Measurements from ENCODE around the gene SLC34A3.
"Not testable (repeated sequence)": the region's sequence is repeated elsewhere in the genome, so short reads cannot be mapped to it uniquely, and the experiment has no call there.

SLC34A3 gene

DNA sequence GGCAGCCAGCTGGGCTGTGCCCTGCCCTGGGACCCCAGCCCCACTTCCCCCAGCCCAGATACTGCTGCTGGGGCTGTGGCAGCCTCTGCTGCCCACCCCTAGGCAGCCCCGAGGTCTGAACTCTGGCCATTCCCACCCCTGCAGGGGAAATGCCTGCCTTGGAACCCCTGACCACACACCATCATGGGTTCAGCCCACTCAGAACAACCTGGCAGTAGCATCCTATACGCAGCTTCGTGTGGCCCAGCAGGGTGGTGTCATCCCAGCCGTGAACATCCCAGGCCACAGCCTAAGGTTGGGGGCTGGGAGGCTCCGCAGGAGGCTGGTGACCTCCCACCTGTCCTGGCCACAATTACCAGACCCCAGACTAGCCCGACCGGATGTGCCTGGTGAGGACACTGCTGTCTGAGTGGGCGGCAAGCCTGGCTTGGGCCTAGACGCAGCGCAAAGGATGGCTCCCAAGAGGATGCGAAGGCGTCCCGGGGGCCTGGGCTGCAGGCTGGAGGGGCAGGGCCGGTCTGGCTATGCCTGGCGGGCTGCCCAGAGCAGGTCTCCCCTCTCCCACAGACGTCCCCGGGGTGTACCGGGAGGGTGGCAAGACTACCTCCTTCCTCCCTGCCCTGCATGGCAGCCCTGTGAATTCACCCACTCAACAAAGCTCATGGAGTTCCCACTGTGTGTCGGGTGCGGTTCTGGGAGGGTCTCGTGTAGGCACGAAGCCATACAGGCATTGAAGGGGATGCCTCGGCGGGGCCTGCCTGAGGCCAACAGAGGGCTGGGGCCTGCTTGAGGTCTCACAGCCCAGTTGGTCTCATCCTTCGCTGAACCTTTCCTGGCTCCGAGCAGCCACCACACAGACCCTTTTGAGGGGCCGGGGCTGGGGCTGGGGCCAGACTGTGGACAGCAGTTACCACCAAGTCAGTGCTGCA is 1.5 kb upstream of the SLC34A3 start:
- DNase-seq (ENCODE audit: low read depth in 1 of 2, low spot score in 1 of 2): no peak

DNA sequence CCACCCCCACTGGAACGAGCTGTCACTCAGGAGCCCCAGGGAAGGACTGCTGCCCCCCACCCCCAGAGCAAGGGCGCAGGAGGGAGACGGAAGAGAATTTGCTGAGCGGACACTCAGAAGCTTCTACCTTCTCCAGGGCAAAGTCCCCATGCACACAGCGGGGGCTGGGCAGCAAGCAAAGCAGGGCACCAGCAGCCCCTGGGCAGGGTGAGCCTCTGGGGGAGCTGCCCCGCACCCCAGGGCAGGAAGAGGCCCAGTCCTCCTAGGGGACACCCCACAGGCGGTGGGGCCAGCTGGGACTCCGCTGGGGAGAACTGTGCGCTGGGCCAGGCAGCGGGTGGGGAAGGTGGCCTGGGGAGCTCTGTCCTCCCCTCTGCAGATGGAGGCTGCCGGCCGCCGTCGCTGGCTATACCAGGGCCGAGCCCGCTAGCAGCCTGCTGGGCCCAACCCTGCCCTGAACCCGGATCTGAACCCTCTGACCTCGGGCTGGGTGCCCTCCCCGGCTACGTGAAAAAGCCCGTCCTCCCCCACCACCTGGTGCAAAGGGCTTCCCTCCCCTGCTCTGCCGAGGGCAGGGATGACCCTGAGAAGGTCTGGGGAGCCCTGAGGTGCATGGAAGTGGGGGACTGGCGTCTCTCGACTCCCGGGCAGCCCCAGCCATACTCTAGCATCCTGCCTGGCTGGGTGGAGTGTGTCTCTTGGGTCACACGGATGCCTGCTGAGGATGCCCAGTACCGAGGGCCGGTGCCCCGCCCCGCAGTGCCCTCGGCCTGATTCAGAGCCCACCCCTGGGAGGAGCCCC is 597 bp upstream of the SLC34A3 start:
- no peak for DNase-seq (ENCODE audit: low read depth in 1 of 2, low spot score in 1 of 2)

DNA sequence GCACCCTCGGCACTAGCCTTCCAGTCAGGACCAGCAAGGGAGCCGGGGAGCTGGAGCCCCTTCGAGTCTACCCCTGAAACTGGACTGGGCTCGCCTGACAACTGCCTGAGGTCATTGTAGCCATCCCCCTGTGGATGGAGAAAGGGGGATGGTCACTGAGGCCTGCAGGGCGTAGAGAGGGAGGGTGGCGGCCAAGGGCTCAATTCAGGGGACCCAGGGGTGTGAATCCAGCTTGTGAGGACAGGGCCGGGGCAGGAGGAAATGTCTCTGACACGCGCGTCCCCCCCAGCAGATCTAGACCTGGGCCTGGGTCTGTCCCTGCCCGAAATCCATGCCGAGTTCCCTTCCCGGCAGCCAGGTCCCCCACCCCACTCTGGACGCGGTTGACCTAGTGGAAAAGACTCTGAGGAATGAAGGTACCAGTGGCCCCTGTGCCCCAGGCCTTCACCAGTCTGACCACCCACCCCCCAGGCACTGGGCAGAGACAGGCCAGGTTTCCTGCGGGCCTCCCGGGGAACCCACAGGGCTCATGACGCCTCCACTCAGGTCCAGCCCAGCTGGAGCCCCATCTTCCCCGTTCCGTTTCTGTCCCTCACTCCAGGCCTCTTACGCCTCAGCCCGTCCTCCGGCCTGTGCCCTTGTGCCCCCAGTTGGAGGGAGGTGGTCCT is 805 bp downstream of the SLC34A3 start:
- DNase-seq (ENCODE audit: low read depth in 1 of 2, low spot score in 1 of 2): no peak

- DNase-seq (ENCODE audit: low read depth in 1 of 2, low spot score in 1 of 2): no peak
Measured at GRCh38 chr9:137232101-137232500, 1.4 kb downstream of the SLC34A3 start.

DNA sequence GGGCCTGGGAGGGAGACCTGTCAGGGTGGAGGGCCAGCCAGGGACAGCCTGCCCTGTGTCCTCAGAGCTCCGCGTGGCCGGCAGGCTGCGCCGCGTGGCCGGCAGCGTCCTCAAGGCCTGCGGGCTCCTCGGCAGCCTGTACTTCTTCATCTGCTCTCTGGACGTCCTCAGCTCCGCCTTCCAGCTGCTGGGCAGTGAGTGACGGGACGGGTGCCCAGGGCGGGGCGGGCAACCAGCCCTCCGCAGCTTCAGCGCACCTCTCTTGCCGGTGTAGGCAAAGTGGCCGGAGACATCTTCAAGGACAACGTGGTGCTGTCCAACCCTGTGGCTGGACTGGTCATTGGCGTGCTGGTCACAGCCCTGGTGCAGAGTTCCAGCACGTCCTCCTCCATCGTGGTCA is 1.8 kb downstream of the SLC34A3 start:
- DNase-seq (ENCODE audit: low read depth in 1 of 2, low spot score in 1 of 2): no peak

GRCh38 chr9:137233143-137233980 is 2.7 kb downstream of the SLC34A3 start:
- no peak for DNase-seq (ENCODE audit: low read depth in 1 of 2, low spot score in 1 of 2)

DNA sequence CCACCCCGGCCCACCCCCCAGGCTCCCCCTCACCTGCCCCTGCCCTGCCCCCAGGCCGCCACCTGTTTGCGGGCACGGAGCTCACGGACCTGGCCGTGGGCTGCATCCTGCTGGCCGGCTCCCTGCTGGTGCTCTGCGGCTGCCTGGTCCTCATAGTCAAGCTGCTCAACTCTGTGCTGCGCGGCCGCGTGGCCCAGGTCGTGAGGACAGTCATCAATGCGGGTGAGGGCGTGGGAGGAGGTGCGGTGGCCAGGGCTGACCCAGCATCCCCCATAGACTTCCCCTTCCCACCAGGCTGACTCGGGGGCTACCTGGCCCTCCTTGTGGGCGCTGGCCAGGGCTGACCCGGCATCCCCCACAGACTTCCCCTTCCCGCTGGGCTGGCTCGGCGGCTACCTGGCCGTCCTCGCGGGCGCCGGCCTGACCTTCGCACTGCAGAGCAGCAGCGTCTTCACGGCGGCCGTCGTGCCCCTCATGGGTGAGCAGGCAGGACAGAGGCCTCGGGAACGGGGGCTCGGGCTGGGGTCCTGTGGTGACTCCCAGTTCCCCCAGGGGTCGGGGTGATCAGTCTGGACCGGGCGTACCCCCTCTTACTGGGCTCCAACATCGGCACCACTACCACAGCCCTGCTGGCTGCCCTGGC is 3.5 kb downstream of the SLC34A3 start:
- no peak for DNase-seq (ENCODE audit: low read depth in 1 of 2, low spot score in 1 of 2)

DNA sequence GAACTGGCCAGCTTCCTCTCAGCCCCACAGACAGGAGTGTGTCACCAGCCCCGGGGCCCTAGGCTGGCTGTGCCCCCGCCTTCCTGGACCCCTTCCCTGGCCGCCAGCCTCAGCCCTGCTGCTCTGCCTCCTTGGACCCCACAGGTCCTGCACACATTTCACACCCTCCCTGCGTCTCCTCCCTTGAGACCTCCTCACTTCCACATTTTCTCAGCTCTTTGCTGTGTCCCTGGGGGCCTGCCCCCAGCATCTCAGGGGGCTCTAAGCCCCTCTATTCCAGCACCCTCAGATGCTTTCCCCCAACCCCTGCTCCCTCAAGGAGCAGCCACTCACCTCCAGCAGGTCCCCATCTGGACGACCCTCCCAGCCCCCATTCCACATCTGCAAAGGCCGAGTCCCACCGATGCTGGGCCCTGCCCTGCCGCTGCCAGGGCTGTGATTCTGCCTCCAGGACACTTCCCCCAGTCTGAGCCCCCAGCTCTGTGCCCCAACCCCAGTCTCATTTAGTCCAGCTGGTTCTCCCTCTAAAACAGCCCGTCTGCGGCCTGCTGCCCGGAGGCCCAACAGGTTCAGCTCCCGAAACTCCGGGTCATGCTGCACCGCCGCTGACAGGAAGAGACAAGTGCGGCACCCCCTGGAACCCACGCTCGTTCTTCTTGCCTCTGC is 4.2 kb downstream of the SLC34A3 start:
- DNase-seq (ENCODE audit: low read depth in 1 of 2, low spot score in 1 of 2): no peak

DNA sequence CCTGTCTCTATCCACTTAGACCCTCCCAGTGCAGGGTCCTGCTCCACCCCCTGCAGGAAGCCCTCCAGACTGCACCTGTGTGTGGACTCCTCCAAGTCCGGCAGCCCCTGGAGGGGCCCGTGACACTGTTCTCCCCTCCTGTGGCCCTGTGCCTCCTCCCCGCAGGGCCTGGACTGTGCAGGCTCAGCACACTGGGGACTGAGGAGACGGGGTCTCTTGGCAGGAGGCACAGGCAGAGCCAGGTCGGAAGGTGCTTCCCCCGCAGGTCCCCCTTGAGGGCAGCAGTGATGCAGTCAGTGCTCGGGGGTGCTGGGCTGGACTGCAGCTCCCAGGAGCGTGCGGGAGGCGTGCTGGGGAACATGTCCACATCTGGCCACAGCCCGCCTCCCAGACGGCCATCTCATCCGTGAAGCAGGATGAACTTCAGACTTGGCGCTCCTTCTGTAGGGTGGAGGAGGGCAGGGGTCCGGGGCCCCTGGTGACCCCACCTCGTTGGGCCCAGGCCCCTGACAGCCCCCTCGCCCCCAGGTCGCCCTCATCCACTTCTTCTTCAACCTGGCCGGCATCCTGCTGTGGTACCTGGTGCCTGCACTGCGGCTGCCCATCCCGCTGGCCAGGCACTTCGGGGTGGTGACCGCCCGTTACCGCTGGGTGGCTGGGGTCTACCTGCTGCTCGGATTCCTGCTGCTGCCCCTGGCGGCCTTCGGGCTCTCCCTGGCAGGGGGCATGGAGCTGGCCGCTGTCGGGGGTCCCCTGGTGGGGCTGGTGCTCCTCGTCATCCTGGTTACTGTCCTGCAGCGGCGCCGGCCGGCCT is 4.9 kb downstream of the SLC34A3 start:
- DNase-seq (ENCODE audit: low read depth in 1 of 2, low spot score in 1 of 2): no peak

- peak; percentile 86 to 87 for DNase-seq (ENCODE audit: low read depth in 1 of 2, low spot score in 1 of 2)
Measured at GRCh38 chr9:137236238-137236935, 5.7 kb downstream of the SLC34A3 start.

DNA sequence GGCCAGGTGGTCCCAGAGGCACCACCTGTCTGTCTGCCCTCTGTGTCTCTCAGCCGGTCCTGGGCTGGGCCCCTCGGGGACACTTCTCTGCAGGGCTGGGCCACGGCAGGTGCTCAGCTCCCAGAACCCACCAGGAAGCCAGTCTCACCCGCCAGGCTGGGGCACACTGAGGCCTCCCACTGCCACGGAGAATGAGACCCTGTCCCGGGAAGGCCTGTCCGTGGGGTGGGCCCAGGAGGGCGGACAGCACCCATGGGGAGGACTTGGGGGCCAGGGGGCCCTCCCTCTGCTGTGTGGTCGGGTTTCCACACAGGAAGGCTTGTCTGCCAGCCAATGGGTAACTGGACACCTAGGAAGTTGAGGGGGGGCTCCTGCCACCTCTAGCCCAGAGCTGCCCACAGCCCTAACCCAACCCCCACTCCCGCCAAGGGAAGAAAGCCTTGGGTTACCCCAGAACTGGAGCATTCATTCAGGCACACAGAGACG is 6.3 kb downstream of the SLC34A3 start:
- no peak for DNase-seq (ENCODE audit: low read depth in 1 of 2, low spot score in 1 of 2)

GRCh38 chr9:137237759-137238726 is 7.3 kb downstream of the SLC34A3 start:
- DNase-seq (ENCODE audit: low read depth in 1 of 2, low spot score in 1 of 2): no peak

GRCh38 chr9:137239541-137240200 is 9.0 kb downstream of the SLC34A3 start:
- DNase-seq (ENCODE audit: low read depth in 1 of 2, low spot score in 1 of 2): not testable (repeated sequence)

GRCh38 chr9:137240318-137240840 is 9.7 kb downstream of the SLC34A3 start:
- peak in 1 of 2 donors; percentile 54 for DNase-seq (ENCODE audit: low read depth in 1 of 2, low spot score in 1 of 2)

DNA sequence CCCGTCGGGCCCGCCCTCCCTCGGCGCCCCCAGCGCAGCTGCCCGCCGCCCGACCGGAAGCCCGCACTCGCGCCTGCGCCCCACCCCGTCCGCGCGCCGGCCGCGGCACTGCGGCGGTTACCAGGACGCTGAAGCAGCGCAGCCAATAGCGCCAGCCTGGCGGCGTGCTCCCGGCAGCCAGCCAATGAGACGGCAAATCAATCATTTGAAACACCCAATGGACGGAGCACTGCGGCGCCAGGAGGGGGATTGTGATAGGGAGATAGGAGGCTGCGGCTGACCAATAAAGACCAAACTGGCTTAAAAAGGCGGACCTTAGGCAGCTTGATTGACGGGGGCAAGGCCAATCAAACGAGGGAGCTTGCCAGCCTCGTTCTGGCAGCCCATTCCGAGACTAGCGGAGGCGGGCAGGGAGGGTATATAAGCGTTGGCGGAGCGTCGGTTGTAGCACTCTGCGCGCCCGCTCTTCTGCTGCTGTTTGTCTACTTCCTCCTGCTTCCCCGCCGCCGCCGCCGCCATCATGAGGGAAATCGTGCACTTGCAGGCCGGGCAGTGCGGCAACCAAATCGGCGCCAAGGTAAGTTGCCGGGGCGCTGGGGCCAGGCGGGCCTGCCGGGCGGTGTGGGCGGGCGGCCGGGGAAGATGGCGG is 10.3 kb downstream of the SLC34A3 start, which contains the start of gene TUBB4B:
Gene TUBB4B, plus strand, starts transcription at position 447 of the 649 bp plus-strand sequence. Its CDS starts 74 bp downstream, at position 521.
- DNase-seq (ENCODE audit: low read depth in 1 of 2, low spot score in 1 of 2): peak; percentile 88 to 98

Measured in activated CD4-positive, alpha-beta T cell treated with anti-CD3 and anti-CD28 coated beads, Interleukin-2, amount 50 U/mL, for 24 hours (primary cell).